Activated CD8-positive, alpha-beta memory T cell treated with anti-CD3 and anti-CD28 coated beads for 48 hours (primary cell): ENCODE measurements around the gene RNF183.
"Not testable (repeated sequence)": the region's sequence is repeated elsewhere in the genome, so short reads cannot be mapped to it uniquely, and the experiment has no call there.

ENCODE experiments used
- DNase-seq, 3 experiments: peaks; one replicate each; pipeline ENCODE4 v3.0.0-alpha.2; 2020; ENCODE audit warnings: low read depth in 2 of 3, low spot score in 2 of 3

RNF183 gene

GRCh38 chr9:113275157-113276131, 27.7 kb downstream of the RNF183 start, which contains the start of the genes CDC26 and PRPF4:
Gene CDC26, minus strand, starts transcription at chr9:113275572. Its CDS starts 3,065 bp downstream, at chr9:113272507.
Gene PRPF4, plus strand, starts transcription at chr9:113275658. Its CDS starts 86 bp downstream, at chr9:113275744.
- DNase-seq = peak; percentile 84 to 95 (median 89)

- DNase-seq = no peak
Measured at GRCh38 chr9:113274474-113275156, 28.6 kb downstream of the RNF183 start.

GRCh38 chr9:113269871-113270270, 33.3 kb downstream of the RNF183 start:
- no peak for DNase-seq

GRCh38 chr9:113269355-113269754, 33.8 kb downstream of the RNF183 start:
- DNase-seq = no peak

- DNase-seq = no peak
Measured at GRCh38 chr9:113267911-113268566, 35.1 kb downstream of the RNF183 start.

GRCh38 chr9:113266174-113266573, 37.0 kb downstream of the RNF183 start:
- DNase-seq = no peak

GRCh38 chr9:113261917-113262671, 41.1 kb downstream of the RNF183 start:
- no peak for DNase-seq

GRCh38 chr9:113258282-113258681, 44.9 kb downstream of the RNF183 start:
- no peak for DNase-seq

- no peak for DNase-seq
Measured at GRCh38 chr9:113257863-113258262, 45.3 kb downstream of the RNF183 start.

- no peak for DNase-seq
Measured at GRCh38 chr9:113255438-113255837, 47.7 kb downstream of the RNF183 start.

- DNase-seq = no peak
Measured at GRCh38 chr9:113254991-113255390, 48.2 kb downstream of the RNF183 start.

GRCh38 chr9:113250807-113251206, 52.4 kb downstream of the RNF183 start:
- DNase-seq = no peak

- not testable (repeated sequence) for DNase-seq
Measured at GRCh38 chr9:113249661-113250060, 53.5 kb downstream of the RNF183 start.

- no peak for DNase-seq
Measured at GRCh38 chr9:113247640-113248039, 55.5 kb downstream of the RNF183 start.
